GM18508 (cell line): ENCODE measurements around the gene DBNDD1.

Source experiments
- ATAC-seq: cut with Tn5 transposase; IDR thresholded peaks from one replicate; pipeline ENCODE4 v1.9.1; 2021; ENCODE audit warnings: moderate number of reproducible peaks; ENCODE audit not compliant: insufficient read depth, unreplicated experiment

Gene DBNDD1

DNA sequence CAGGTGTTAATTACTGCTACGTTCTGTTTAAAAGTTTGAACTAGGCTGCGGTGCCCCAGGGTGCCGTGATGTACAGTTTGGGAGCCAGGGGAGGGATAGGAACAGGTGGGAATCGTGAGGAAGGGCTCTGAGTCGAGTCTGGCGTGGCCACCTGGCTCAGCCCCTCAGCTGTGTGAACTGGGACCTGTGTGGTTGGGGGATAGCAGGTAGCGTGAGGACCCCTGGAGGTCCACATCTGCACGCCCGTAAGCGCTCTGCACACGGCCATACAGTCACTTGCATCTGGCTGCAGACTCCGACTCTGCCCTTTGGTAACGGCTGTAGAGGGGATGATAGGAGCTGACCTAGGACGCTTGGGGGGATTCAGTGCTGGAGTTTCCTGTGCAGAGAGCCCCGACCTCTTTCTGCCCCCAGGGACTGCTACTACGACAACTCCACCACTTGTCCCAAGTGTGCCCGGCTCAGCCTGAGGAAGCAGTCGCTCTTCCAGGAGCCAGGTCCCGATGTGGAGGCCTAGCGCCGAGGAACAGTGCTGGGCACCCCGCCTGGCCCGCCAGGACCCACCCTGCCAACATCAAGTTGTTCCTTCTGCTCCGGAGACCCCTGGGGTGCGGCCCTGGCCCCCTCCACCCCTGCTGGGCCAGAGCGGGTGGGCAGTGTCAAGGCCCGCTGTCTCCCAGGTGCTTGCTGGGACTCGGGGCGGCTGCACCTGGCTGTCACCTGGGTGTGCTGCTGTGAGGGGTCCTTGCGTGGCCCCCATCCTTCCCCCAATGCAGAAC, 53.6 kb downstream of the DBNDD1 start:
- ATAC-seq: no peak

DNA sequence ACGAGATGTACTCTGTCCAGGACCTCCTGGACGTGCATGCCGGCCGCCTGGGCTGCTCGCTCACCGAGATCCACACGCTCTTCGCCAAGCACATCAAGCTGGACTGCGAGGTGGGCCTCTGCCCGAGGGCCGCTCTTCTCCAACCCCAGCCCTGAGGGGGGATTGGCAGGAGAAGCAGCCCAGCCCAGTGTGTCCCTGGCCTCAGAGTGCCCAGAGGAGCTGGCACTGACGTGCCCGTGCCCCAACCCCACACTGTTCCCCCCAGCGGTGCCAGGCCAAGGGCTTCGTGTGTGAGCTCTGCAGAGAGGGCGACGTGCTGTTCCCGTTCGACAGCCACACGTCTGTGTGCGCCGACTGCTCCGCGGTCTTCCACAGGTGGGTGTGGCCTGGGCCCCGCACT, 55.1 kb downstream of the DBNDD1 start:
- no peak for ATAC-seq

DNA sequence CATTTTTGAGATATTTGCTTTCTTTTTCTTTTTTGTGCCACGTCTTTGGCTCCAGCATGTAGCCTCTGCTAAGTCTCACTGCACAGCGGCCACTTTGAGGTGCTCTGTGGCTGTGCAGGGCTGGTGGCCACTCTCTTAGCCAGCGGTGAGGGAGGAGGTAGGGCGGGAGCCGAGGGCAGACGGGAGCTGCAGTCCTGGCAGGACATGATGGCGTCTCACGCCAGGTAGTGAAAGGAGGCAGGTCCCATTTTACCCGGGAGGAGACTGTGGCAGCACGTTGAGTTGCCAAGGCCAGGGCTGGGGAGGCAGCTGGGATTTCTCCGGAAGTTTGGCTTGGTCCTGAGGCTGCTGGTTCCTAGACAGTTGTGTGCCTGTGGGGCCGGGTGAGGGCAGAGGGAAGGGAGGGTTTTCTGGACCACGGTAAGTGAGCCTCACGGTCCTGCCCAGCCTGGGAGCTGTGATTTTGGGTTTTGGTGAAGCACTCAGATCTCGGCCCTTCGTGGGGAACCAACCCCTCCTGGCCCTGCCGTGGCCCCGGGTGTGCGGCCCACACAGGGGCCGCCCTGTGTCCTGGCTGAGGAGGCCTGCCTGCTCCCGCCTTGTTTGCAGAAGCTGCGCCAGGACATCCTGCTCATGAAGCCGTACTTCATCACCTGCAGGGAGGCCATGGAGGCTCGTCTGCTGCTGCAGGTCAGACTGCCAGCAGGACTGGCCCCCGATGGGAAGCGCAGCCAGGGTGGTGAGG, 56.3 kb downstream of the DBNDD1 start:
- no peak for ATAC-seq

DNA sequence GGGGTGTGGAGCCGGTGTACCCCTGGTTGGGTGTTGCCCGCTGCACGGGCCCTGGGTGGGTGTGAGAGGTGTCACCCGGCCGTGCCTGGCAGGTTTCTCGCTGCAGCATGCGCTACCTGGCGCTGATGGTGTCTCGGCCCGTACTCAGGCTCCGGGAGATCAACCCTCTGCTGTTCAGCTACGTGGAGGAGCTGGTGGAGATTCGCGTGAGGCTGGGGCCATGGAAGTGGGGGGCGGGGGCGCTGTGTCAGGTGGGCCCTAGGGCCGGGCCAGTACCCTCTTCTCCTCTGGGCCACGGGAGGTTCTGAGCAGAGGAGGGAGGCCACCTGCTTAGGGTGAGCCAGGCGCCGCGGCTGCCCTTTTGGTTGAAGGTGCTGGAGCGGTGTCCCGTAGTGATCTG, 57.3 kb downstream of the DBNDD1 start:
- ATAC-seq: no peak

- no peak for ATAC-seq
Observed at GRCh38 chr16:89960966-89961365, 58.3 kb downstream of the DBNDD1 start.

GRCh38 chr16:89958596-89958995, 60.7 kb downstream of the DBNDD1 start:
- no peak for ATAC-seq

- no peak for ATAC-seq
Observed at GRCh38 chr16:89958068-89958467, 61.2 kb downstream of the DBNDD1 start.

DNA sequence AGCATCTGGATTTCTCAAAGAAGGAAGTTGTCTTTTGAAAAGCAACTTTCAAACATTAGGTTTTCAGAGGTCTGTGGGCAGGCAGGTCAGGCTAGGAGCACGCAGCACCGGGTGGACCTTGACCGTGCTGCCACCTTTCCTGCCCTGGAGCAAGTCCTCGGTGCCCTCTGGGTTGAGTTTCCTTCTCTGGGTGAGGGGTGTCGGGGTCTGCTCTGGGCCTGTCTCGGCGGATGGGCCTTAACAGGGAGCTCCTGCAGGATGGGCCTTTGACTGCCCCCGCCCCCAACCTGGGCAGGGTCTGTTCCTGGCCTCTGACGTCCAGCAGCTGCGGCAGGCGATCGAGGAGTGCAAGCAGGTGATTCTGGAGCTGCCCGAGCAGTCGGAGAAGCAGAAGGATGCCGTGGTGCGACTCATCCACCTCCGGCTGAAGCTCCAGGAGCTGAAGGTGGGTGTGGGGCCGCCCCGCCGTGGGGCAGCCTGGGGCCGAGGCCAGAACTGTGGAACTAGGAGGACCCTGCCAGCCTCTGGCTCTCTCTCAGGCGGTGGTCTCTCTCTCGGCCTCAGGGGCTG, 62.0 kb downstream of the DBNDD1 start:
- no peak for ATAC-seq

DNA sequence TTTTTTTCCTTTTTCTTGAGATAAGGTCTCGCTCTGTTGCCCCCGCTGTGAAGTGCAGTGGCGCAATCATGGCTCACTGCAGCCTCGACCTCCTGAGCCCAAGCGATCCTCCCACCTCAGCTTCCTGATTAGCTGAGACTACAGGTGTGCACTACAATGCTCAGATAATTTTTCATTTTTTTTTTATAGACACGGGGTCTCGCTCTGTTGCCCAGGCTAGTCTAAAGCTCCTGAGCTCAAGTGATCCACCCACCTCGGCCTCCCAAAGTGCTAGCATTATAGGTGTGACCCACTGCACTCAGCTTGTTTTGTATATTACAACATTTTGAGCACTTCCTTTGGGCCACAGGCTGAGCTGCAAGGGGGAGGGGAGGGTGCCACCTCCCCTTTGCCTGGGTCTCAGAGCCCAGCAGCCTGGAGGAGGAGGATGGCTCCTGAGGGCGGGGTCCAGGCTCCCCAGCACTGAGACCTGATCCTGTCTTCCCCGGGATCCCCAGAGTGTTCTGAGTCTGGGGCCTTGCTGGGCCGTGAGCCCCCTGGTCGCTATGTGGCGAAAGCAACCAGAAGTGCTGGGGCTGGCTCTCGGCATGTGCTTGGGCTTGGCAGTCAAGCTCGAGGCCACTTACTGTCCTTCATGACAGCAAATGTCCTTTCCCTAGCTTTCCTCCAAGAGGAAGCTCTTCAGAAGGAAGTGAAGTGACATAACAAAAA, 62.6 kb downstream of the DBNDD1 start:
- no peak for ATAC-seq

DNA sequence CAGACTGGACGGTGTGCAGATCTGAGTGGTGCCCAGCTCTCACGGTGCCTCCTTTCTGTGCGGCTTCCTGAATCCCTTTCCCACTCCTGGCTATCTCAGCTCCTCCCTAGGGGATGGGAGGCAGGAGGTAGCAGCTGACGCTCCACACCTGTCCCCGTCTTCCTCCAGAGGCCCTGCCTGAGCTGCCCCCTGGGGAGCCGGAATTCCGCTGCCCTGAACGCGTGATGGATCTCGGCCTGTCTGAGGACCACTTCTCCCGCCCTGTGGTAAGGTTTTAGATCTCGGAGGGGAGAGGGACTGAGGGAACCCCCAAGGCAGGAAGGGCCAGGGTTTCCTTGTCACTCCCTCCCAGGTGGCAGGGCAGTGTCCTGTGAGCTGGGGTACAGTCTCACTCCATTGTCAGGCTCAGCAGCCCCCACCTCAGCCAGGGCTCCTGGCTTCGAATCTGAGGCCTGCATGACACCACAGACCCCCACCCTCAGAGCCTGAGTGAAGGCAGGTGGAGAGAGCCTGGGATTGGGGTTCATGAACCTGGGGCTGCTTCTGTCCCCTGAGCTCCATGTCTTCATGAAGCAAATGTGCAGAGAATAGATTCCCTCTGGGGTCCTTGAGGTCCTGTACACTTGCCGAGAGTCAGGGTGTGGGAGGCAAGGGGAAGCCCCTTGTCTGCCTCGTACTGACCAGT, 64.1 kb downstream of the DBNDD1 start:
- no peak for ATAC-seq
